HG03060 (cell line): Measurements from ENCODE around the gene C1orf210.

Experiments
- ATAC-seq: cut with Tn5 transposase; IDR thresholded peaks from one replicate; pipeline ENCODE4 v1.9.1; 2021; ENCODE audit warnings: low read depth, moderate number of reproducible peaks; ENCODE audit not compliant: unreplicated experiment

C1orf210 gene

GRCh38 chr1:43253876-43254275, 31.5 kb downstream of the C1orf210 start:
- no peak for ATAC-seq

DNA sequence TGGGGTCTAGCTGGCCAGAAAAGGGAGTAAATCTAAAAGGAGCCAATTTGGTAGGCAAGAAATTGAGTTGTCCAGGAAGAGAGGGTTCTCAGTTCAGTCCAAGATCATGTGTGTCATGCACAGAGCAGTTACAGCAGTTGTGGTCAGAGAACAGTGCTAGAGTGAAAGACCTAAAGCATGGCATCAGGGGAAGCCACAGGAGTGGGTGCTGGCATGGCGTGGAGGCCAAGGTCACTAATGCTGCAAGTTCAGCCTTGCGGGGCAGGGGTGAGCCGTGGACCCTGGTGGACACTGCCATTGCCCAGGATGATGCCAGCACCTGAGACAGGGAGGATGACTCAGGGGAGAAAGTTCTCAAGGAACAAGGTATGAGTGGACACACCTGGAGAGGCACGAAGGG, 32.2 kb downstream of the C1orf210 start:
- no peak for ATAC-seq

DNA sequence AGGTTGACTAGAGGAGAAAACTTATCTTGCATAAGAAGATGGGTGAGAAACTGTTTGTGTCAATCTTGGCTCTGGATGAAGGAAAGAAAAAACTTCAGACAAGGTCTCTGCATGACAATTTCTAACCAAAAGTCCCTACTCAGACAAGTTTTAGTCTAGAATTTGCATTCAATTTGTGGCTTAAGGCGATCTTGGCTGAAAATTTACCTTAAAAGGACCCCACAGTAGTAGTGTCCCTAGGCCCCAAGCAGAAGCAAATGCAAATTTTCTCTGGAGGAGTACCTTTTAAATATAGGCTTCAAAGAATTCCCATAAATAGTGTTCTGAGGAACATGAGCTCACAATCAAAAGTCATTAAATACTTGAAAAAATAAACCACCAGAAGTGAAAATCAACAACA, 33.2 kb downstream of the C1orf210 start:
- no peak for ATAC-seq

DNA sequence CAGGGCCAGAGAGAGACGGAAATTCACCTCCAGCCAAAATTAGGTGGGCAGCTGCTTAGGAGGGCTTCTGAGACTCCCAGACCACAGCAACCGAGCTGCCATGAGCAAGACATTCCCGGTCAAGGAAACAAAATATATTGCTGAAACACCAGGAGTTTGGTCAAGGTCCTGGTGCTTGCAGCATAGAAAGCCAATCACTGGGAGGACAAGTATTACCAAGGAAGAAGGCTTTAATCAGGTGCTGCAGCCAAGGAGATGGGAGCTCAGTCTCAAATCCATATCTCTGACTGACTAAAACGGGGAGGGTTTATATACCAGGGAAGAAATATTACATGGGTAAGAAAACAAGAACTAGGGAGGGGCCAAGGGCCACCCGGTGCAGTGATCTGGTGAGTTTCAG, 34.4 kb downstream of the C1orf210 start:
- no peak for ATAC-seq

DNA sequence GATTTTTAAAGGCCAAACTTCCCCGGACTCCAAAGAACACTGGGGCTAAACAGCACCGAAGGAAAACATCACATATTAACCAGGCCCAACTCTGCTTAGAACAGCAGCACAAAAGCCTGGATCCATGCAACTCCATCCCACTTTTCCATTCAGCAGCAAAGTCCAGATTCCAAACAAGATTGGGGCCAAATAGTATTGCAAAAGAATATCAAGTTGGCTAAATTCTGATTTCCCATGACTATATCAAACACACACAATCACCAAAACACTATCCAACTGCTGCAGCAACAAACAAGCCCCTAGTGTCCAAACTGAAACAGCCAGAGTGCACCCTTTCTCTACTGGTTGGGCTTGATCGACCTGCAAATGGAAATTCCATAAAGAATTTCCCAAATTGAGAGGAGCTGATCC, 35.0 kb downstream of the C1orf210 start:
- ATAC-seq: no peak

DNA sequence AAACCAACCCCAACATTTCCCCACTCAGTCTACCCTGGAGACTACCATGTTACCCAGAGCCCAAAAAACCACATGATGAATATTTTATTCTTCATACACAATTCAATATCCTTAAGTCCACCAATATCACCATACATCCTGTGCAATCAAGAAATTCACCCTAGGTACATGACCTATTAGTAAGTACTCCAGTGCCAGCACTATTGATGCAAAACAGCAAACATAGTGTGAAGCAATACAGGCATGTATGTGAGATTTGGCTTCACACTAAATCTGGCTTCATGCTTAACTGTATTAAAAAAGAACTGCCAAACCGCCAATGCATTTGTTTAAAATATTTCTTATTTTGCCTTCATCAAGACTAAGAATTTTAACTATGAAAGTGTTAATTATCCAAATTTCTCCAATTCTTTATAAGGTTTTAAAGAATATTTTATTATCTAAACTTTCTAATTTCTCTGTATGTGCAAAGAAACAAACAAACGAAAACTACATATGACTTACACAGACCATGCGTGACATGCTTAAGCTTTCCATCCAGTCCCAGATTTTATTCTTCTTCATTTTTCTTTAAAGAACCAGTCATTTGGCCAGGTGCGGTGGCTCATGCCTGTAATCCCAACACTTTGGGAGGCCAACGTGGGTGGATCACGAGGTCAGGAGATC, 38.0 kb downstream of the C1orf210 start:
- ATAC-seq: no peak

DNA sequence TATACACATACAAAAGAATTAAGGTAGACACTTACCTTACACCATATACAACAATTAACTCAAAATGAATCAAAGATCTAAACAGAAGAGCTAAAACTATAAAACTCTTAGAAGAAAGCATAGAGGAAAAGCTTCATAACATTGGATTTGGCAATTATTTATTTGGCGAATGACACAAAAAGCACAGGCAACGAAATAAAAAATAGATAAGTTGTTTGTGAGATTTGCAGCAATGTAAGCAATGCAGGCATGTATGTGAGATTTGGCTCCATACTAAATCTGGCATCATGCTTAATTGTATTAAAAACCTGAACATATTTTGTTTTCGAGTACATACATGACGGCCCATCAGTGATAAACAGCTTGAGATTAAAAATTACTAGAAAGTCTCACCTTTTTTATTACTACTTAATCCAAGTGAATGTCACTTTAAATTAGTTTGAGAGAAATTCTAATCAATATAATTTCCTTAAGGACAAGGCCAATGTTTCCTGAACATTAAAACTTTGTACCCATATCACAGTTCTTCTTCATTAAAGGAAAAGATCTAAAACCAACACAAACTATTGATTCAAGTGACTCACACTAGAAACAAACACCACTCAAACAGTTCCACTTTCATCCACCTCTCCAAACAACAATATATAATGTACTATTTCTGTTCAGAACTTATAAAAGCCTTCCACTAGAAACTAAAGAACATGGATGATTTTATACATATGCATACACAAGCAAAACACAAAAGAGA, 38.7 kb downstream of the C1orf210 start:
- ATAC-seq: no peak

GRCh38 chr1:43243299-43243698, 42.1 kb downstream of the C1orf210 start:
- ATAC-seq: no peak

- ATAC-seq: no peak
Observed at GRCh38 chr1:43241413-43241836, 44.0 kb downstream of the C1orf210 start.

DNA sequence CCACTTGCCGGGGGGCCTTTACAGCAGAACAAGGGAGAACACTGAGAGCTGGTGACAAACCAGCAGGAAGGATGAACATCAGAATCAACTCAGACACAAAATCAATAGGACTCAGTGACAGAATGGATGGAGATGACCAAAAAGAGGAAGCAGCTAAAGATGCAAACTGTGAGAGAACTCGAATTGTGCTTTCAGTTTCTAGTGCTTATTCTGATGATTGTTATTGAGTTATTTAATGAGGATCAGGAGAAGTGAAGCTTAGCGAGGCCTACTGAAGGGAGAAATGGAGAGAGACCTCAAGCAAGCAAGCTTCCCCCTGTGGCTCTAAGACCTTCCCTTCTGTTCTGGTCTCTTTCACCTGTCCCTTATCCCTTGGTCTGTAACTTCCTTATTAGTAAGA, 45.9 kb downstream of the C1orf210 start:
- peak; percentile 54 for ATAC-seq

DNA sequence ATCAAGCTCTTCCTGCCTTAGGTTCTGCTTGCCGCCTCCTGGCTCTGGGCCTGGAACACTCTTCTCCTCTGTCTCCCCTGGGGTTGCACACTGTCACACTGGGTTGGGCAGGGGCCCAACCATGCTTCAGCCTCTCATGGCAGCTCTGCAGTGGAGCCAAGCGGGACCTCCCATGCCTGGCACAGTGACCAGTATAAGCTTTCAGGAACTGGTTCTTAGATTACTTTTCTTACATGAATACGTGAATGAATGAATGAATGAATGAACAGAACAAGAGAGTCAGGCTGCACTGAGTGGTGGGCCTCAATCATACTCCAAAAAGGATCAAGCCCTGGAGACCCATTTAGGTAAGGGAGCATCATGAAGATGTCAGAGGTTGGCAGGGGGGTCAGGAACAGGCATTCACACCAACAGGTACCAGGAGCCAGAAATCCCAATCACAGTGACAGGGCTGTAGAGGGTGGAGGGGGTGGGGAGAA, 46.4 kb downstream of the C1orf210 start:
- ATAC-seq: no peak

DNA sequence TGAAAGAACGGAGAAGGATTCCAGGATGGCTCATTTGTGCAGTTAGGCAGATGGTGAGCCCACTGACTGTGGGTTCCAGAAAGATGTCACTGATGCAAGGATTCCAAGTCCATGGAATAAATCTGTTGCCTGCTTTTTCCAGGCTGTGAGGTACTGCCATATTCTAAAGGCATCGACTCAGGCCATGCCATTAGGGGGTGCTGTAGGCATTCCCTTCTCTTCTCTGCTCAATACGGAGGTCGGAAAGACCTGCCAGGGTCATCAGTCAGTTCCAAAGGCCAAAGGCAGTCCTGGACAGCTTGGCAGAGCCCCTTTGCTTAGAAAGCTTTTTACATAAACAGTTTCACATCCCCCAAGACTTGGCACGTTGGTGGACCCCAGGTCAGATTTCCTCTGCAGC, 47.3 kb downstream of the C1orf210 start:
- no peak for ATAC-seq

GRCh38 chr1:43237121-43237520, 48.3 kb downstream of the C1orf210 start:
- ATAC-seq: no peak

GRCh38 chr1:43235451-43236121, 49.8 kb downstream of the C1orf210 start:
- ATAC-seq: no peak

DNA sequence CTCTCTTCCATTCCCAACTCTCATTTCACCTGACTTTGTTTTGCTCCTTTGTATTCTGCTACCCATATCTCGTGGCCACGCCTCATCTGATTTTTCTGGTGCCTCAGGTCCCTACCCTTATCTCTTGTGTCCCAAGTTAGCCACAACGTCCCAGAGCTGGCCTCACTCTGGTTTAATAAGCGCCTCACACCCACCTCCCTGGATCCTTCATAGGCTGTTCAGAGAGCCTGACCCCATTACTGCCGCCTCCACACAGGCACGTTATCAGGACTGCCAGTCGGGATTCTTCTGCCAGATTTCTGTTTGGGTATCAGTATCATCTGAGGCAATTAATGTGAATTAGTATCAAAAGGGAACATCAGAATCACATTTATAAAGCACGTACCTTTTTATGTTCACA, 50.3 kb downstream of the C1orf210 start:
- no peak for ATAC-seq

- no peak for ATAC-seq
Observed at GRCh38 chr1:43234267-43234666, 51.1 kb downstream of the C1orf210 start.

- ATAC-seq: no peak
Observed at GRCh38 chr1:43233631-43234030, 51.8 kb downstream of the C1orf210 start.

GRCh38 chr1:43232482-43232881, 52.9 kb downstream of the C1orf210 start:
- no peak for ATAC-seq

DNA sequence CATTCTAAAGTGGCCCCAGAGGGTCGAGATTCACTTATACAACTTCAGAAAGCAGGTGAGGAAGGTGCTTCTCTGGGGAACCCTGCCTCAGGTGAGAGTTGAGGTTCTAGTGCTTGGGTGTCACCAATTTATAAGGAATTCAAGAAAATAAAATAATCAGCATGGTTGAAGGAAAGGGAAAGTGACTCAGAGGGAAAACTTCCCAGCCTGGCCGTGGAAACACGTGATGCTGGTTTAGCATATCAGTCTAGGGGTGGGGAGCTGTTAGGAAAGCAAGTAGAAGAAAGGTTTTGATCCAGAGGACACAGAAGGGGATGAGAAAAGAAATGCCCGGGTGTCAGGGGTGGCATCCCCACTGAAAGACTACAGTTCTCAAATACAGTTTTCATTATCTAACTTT, 53.3 kb downstream of the C1orf210 start:
- ATAC-seq: no peak
